ENCODE results near the gene LRP1.

Gene LRP1

GRCh38 chr12:57236201-57236924, 108.1 kb downstream of the LRP1 start:
- Histone ChIP-seq H3K27ac (ENCODE audit: low read length) (no peak overlapping the region), H2AFZ (ENCODE audit: low read length) (no peak overlapping the region), H3K79me2 (ENCODE audit: low read length) (peaks cover 12% of the 10 kb centered on the region), H4K20me1 (ENCODE audit: insufficient read depth, low read length) (peaks cover 3% of the 10 kb centered on the region; the same call in 1 of the 2 replicates), H3F3A (ENCODE audit: insufficient read depth, low read length) (peaks cover 22% of the 10 kb centered on the region; the same call in 1 of the 2 replicates), H3K9ac (ENCODE audit: low read length) (no peak overlapping the region), H3K4me1 (ENCODE audit: low read length) (peaks cover 20% of the 10 kb centered on the region), H3K36me3 (replicated peaks; ENCODE audit: insufficient read depth, low read length) (0 out of 2 replicates have a peak, but pooled peaks cover 15% of the 10 kb centered on the region), H3K4me3 (ENCODE audit: low read length) (no peak overlapping the region), H3K4me2 (ENCODE audit: low read depth, low read length) (no peak overlapping the region), H3K9me2 (replicated peaks; ENCODE audit: insufficient read depth, low read length) (no peaks in the 10 kb centered on the region), H3K9me3 (replicated peaks; ENCODE audit: insufficient read depth, low read length) (no peaks in the 10 kb centered on the region), H3K27me3 (replicated peaks; ENCODE audit: insufficient read depth, low read length) (peaks cover 26% of the 10 kb centered on the region)
- DNase-seq = no peak
- TF ChIP-seq EZH2phosphoT487 (IDR thresholded peaks at IDR 0.05; ENCODE audit: low read length) (no peak), EZH2 (optimal IDR thresholded peaks at IDR 0.05; ENCODE audit: low read depth, low read length) (no peak)
- TF ChIP-seq, protein P1, sequence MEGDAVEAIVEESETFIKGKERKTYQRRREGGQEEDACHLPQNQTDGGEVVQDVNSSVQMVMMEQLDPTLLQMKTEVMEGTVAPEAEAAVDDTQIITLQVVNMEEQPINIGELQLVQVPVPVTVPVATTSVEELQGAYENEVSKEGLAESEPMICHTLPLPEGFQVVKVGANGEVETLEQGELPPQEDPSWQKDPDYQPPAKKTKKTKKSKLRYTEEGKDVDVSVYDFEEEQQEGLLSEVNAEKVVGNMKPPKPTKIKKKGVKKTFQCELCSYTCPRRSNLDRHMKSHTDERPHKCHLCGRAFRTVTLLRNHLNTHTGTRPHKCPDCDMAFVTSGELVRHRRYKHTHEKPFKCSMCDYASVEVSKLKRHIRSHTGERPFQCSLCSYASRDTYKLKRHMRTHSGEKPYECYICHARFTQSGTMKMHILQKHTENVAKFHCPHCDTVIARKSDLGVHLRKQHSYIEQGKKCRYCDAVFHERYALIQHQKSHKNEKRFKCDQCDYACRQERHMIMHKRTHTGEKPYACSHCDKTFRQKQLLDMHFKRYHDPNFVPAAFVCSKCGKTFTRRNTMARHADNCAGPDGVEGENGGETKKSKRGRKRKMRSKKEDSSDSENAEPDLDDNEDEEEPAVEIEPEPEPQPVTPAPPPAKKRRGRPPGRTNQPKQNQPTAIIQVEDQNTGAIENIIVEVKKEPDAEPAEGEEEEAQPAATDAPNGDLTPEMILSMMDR (IDR thresholded peaks at IDR 0.05; ENCODE audit: low read length) = no peak

- Histone ChIP-seq H3K4me2 (ENCODE audit: low read depth, low read length) (no peak overlapping the region), H3K9me3 (replicated peaks; ENCODE audit: insufficient read depth, low read length) (no peaks in the 10 kb centered on the region), H3K9ac (ENCODE audit: low read length) (no peak overlapping the region), H4K20me1 (ENCODE audit: insufficient read depth, low read length) (peaks cover 3% of the 10 kb centered on the region; the same call in 1 of the 2 replicates), H3K27me3 (replicated peaks; ENCODE audit: insufficient read depth, low read length) (peaks cover 33% of the 10 kb centered on the region), H3K9me2 (replicated peaks; ENCODE audit: insufficient read depth, low read length) (no peaks in the 10 kb centered on the region), H3K36me3 (replicated peaks; ENCODE audit: insufficient read depth, low read length) (0 out of 2 replicates have a peak, but pooled peaks cover 10% of the 10 kb centered on the region), H3K4me1 (ENCODE audit: low read length) (peaks cover 25% of the 10 kb centered on the region), H2AFZ (ENCODE audit: low read length) (no peak overlapping the region), H3F3A (ENCODE audit: insufficient read depth, low read length) (peaks cover 29% of the 10 kb centered on the region; the same call in 1 of the 2 replicates), H3K27ac (ENCODE audit: low read length) (no peak overlapping the region), H3K79me2 (ENCODE audit: low read length) (peaks cover 5% of the 10 kb centered on the region), H3K4me3 (ENCODE audit: low read length) (no peak overlapping the region)
- DNase-seq = no peak
- TF ChIP-seq EZH2phosphoT487 (IDR thresholded peaks at IDR 0.05; ENCODE audit: low read length) = no peak
- TF ChIP-seq, protein P1 (IDR thresholded peaks at IDR 0.05; ENCODE audit: low read length) = no peak
- no peak for TF ChIP-seq EZH2 (optimal IDR thresholded peaks at IDR 0.05; ENCODE audit: low read depth, low read length)
Measured at GRCh38 chr12:57236925-57237595, 108.8 kb downstream of the LRP1 start.

DNA sequence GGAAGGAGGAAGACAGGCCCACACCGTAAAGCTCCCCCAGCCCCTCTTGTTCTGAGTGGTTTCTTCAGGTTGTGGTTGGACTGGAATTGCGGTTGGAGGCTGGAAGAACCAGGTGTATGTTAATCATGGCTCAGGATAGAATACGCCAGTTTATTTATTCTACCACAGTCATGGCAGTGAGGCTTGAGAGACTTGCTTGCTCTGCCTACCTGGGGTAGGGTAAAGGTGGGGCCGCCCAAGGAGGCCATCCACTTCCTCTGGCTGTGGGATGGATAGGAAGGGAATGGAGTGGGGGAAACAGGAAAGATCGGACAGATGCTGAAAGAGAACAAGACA, 109.3 kb downstream of the LRP1 start:
- Histone ChIP-seq H3K9me2 (replicated peaks; ENCODE audit: insufficient read depth, low read length) (no peaks in the 10 kb centered on the region), H3K36me3 (replicated peaks; ENCODE audit: insufficient read depth, low read length) (0 out of 2 replicates have a peak, but pooled peaks cover 9% of the 10 kb centered on the region), H3K4me1 (ENCODE audit: low read length) (peaks cover 28% of the 10 kb centered on the region), H3K9me3 (replicated peaks; ENCODE audit: insufficient read depth, low read length) (no peaks in the 10 kb centered on the region), H3K79me2 (ENCODE audit: low read length) (no peaks in the 10 kb centered on the region; the same call in 1 of the 2 replicates), H3K9ac (ENCODE audit: low read length) (no peak overlapping the region), H3K27ac (ENCODE audit: low read length) (no peak overlapping the region), H3K4me3 (ENCODE audit: low read length) (no peak overlapping the region), H2AFZ (ENCODE audit: low read length) (no peak overlapping the region), H3K4me2 (ENCODE audit: low read depth, low read length) (peak overlapping the region; percentile 98; the same call in 1 of the 2 replicates), H3F3A (ENCODE audit: insufficient read depth, low read length) (peaks cover 32% of the 10 kb centered on the region; the same call in 1 of the 2 replicates), H4K20me1 (ENCODE audit: insufficient read depth, low read length) (peaks cover 3% of the 10 kb centered on the region; the same call in 1 of the 2 replicates), H3K27me3 (replicated peaks; ENCODE audit: insufficient read depth, low read length) (peaks cover 37% of the 10 kb centered on the region)
- TF ChIP-seq, protein P1 (IDR thresholded peaks at IDR 0.05; ENCODE audit: low read length) = no peak
- TF ChIP-seq EZH2phosphoT487 (IDR thresholded peaks at IDR 0.05; ENCODE audit: low read length) (no peak), EZH2 (optimal IDR thresholded peaks at IDR 0.05; ENCODE audit: low read depth, low read length) (no peak)
- DNase-seq = no peak

Measured in MM.1S (cell line).